Measurements from ENCODE around the gene PRTFDC1.

PRTFDC1 gene

GRCh38 chr10:24988831-24989640, 36.6 kb upstream of the PRTFDC1 start:
- no peak overlapping the region for H3K4me3 ChIP-seq (ENCODE audit: low read depth, low read length)
- TF ChIP-seq CTCF (IDR thresholded peaks at IDR 0.05; ENCODE audit: low read depth, low read length) = no peak

- no peak for TF ChIP-seq CTCF (IDR thresholded peaks at IDR 0.05; ENCODE audit: low read depth, low read length)
- H3K4me3 ChIP-seq (ENCODE audit: low read depth, low read length) = no peak overlapping the region
Observed at GRCh38 chr10:24984906-24985305, 32.5 kb upstream of the PRTFDC1 start.

- no peak overlapping the region for H3K4me3 ChIP-seq (ENCODE audit: low read depth, low read length)
- TF ChIP-seq CTCF (IDR thresholded peaks at IDR 0.05; ENCODE audit: low read depth, low read length) = no peak
Observed at GRCh38 chr10:24983946-24984345, 31.5 kb upstream of the PRTFDC1 start.

GRCh38 chr10:24983130-24983529, 30.7 kb upstream of the PRTFDC1 start:
- no peak overlapping the region for H3K4me3 ChIP-seq (ENCODE audit: low read depth, low read length)
- no peak for TF ChIP-seq CTCF (IDR thresholded peaks at IDR 0.05; ENCODE audit: low read depth, low read length)

GRCh38 chr10:24982319-24983112, 30.1 kb upstream of the PRTFDC1 start:
- TF ChIP-seq CTCF (IDR thresholded peaks at IDR 0.05; ENCODE audit: low read depth, low read length) = no peak
- H3K4me3 ChIP-seq (ENCODE audit: low read depth, low read length) = no peak overlapping the region

- no peak overlapping the region for H3K4me3 ChIP-seq (ENCODE audit: low read depth, low read length)
- TF ChIP-seq CTCF (IDR thresholded peaks at IDR 0.05; ENCODE audit: low read depth, low read length) = no peak
Observed at GRCh38 chr10:24981161-24981710, 28.8 kb upstream of the PRTFDC1 start.

DNA sequence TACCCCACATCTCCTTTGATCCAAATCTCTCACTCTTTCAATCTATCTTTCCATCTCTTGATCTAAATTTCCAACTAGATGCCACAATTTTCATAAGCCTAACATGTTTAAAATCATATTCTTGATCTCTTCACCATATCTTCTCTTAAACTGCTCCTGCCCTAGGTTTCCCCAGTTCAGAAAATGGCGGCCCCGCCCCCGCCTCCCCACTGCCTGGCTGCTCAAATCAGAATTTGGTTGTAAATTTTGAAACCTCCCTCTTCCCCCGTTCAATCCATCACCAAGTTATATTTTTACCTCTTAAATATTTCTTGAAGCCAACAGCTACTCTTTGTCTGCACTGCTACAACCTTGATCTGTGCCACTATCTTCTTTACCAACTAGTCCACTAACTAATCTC, 27.3 kb upstream of the PRTFDC1 start:
- no peak overlapping the region for H3K4me3 ChIP-seq (ENCODE audit: low read depth, low read length)
- TF ChIP-seq CTCF (IDR thresholded peaks at IDR 0.05; ENCODE audit: low read depth, low read length) = no peak

Data from WI38 (cell line).